IPS DF 19.7 (cell line): ENCODE measurements around the gene SLC17A4.

Source experiments
- DNase-seq: peaks from one replicate; pipeline ENCODE4 v3.0.0-alpha.2; 2013; ENCODE audit warnings: low read depth, low spot score

Gene SLC17A4

DNA sequence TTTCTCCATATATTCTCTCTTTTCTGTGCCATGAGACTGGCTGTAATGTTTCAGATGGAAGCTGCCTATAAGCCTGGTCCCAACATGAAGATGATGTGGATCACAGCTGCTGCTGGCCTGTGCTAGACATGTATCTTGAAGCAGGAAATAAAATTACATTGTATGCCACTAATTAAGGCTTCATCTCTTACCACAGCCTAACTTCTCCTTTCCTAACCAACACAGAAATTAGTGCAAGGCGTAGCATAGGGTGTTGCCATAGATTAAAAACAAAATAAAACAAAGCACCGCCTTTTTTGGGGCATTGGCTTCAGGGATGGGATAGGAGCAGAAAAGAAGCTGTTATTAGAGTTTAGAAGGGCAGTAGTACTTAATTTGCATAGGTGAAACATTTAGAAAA lies 4.7 kb upstream of the SLC17A4 start:
- no peak for DNase-seq

DNA sequence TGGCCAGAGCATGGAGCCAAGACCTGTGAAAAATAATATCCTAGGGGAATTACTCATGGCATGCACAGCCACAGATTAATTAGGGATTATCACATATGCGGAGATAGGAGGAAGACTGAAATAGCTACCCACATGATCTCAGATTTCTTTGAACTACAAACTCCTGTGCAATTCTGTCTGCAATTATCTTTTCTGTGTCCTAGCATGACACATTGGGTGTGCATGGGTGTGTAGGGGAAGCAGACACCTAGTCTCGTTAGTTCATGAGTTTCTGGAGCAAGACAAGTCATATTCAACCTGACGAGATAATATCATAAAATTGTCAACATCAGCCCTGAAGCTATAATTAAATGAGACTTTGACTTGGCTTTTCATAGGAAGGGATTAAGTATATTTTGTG lies 3.6 kb upstream of the SLC17A4 start:
- no peak for DNase-seq

DNA sequence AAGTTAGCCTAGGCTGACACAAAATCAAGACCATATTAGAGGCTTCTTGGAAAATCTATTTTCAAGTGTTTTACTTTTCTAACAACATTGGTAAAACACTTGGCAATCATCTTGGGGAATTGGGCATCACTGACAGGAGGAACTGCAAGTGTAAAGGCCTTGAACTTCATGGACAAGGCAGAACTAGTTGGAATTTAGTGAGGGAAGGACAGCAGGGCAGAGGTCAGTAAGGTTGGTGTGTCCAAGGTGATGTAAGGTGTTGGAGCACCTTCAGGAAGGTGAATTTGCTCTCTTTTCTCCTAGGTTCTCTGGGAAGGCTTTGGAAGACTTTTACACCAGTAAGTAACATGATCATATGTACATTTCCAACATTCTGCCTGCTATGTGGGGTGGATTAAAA lies 1.5 kb upstream of the SLC17A4 start:
- no peak for DNase-seq

DNA sequence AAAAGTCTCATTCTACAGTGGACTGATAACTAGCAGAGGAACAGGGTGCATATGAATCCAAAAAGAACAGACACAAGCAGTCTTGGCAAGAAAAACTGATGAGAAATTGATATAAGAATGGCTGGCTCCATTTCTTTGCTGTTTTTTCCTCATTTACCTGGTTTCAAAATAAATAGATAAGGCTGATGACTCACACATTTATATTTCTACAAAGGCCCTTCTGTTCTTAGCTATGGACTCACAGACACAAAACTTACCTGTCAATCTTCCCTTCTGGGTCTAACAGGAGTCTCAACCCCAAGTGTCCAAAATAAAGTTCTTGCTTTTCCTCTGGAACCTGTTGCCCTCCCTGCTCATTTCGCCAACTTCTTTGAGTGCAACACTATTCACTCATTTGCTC lies 941 bp downstream of the SLC17A4 start:
- no peak for DNase-seq

DNA sequence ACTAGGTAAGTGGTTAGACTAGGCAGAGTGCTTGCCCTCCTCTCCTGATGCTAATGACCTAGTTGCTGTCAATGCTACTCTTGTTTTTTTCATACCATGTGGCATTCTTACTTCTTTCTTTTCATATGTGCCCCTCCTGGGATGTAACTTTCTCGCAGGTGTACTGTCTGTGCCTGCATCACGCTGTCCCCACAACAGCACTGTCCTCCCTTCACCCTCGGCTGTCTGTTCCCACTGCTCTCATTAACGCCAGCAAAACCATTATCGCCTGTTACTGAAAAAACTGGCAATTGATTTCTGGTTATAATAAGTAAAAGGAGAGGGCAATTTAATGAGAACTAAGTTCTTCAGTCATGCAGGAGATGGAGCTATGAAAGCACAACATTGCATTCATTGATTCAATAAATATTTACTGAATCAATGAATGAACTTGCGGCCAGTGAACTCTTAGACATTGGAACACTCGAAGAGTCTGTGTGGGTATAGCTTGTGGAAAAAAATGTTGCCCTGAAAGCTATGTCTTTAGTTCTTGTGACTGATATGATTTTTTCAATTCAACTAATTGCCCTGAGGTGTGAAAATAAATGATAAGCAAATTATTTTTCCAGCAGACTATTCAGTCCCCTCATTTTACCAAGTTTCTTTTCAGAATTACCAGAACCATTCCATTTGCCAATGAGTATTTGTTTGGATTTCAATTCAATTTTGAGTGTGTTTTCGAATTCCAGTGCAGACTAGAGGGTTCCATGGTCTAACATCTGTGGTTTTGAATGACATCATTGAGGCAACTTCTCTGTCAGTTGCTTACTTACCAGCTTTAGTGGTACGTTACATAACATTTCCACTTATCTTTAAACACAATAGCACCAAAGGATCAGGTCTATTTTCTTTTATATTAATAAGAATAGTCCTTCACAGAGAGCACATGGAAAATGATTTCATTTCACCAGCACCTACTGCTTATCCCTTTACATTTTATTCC lies 2.1 kb downstream of the SLC17A4 start:
- no peak for DNase-seq

DNA sequence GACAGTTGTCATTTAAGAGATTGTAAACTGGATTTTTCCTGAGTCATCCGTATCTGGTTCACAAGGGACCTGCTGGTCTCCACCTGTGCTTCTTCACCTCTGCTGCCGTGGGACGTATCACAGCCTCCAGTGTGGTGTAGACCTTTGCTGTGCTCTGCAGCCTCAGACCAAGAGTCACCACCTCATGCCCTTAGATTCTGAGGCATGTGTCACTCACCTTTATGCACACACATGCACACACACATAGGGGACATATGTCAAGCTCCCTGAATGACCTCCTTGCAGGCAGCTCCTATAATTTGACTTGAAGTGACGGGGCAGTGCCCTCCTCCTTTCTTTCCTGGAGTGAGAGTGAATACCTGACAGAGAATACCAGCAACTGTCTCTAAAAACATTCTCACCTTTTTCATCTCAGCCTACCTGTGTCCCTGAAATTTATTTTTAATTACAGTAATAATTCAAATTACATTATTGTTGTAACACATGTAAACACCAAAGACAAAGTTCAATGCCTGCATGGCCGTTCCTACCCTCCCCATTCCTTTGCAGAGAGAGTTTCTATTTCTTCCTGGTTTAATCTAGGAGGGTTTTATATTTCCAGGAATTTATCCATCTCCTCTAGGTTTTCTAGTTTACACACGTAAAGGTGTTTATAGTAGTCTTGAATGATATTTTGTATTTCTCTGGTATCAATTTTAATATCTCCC lies 3.5 kb downstream of the SLC17A4 start:
- DNase-seq = no peak

DNA sequence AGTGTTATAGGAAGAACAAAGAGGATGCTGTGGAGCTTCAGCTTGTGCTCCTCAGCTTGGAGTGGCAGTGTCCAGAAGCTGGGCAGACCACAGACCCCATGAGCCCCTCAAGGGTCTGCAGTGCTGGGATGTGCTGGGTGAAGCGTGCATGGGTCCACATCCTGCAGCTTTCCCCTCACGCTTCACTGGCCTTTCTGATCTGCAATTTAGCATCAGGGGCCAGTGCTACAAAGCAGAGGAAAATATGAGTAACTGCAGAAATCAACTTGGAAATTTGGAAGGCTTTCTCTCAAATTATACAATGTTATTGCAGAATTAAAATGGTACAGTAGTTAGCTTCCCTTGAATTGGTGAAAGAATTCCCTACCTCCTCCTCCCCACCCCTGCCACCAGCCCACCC lies 10.1 kb downstream of the SLC17A4 start:
- DNase-seq = no peak

DNA sequence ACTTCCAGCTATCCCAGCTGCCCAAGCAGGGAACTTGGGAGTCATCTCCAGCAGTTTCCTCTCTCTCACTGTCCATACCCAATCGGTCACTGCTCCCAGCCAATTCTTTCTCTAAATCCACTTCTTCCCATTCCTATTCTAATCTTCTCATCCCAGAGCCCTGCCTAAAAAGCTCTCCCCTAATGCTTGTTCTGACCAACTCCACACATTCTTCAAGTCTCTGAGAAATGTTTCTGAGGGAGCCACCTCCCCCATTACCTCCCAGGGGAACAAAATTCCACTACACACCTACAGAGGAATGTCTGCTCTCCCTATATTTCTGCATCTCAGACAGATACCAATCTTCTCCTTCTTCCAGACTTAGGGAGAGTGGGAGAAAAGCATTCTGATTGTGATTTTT lies 14.0 kb downstream of the SLC17A4 start:
- DNase-seq = no peak

DNA sequence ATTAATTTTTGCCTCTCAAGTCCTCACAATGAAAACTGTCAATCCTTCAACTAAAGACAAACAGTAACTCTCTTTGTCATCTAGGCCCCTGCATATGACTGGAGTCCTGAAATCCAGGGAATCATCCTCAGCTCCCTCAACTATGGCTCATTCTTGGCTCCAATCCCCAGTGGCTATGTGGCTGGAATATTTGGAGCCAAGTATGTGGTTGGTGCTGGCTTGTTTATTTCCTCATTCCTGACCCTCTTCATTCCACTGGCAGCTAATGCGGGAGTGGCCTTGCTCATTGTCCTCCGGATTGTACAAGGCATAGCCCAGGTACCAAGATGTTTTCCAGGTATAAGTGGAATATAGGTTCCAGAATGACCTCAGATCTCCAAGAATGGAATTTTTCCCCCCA lies 15.4 kb downstream of the SLC17A4 start:
- no peak for DNase-seq

DNA sequence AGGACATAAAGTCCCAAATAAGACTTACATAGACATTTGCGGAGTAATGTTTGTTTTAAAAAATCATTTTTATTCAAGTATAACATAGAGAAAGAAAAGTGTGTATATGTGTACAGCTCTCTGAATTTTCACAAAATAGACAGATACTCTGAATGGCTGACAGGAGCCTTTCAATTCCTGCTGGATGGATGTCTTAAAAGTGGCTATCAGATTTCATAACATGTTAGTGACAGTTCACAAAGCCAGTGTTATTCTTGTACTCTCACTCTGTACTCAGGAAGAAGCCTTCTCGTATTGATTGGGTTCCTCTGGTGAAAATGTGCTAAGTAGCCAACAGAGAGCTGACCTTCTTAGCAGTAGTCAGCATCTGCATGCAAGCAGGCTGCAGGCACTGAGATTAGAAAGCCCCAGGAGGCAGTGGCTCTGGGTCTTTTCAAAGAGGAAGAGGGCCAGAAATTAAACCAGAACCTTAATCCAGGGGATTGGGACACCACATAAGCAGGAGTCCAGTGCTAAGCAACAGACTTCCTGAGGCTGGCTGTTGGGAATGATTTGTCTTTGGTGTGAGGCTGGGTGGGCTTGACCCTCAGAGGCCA lies 19.7 kb downstream of the SLC17A4 start:
- DNase-seq = no peak

DNA sequence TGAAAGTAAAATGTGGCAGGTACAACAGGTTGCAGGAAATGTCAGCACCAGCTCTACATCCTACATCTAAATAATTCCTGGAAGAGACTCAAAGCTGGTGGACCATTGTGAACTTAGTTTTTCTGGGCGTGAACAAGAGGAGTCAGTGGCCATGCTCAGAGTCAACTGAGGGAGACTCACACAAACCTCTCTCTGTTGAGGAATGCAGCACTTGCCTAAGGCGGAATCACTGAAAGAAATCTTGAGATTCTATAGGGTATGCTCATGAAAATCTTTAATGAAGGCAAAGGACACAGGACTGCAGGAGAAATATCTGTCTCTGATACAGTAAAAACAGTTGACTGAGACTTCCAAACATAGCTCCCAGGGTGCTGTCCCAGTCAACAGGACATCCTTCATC lies 22.5 kb downstream of the SLC17A4 start:
- DNase-seq = no peak

DNA sequence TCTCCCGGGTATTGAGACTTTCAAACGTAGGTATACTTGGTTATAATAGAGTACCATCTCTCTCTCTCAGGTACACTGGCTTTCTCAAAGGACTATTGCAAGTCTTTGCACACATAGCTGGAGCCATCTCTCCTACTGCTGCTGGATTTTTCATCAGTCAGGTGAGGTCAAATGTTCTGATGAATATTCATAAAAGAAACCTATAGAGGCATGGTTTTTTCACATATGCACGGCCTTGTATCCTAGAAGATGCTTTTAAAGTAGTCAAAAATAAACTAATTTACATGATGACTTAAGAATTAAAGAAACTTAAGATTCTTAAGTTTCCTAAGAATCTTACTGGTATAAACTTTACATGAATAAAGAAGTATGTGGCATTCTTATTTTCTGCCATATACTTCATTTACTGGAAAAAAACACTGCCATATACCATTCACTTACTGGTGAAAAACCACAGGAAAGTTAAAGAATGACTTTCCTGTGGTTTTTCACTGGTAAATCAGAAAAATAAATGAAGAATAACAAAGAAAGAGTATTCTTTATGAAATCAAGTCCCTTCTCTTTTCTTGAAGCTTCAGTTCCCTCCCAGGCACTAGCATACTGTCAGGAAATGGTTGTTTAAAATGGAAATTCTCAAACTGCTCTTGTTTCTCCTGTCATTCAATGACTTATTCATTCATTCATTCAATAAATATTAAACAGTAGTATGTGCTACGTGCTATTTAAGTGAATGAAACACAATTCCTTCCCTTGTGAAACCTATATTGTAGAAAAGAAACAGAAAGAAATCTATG lies 23.5 kb downstream of the SLC17A4 start:
- DNase-seq = no peak

DNA sequence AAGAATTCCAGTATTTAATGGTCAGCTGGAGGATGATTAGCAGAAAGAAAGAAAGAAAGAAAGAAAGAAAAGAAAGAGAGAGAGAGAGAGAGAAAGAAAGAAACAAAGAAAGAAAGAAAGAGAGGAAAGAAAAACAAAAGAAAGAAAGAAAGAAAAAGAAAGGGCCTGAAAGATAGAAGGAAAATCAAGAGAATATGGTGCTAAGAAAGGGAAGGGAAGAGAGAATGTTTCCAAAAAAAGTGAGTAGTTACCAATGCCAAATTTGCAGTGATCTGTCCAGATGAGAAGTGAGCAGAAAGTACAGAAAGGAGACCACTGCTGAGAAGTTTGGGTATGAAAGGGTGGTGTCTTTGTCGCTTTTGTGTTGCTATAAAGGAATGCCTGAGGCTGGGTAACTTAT lies 26.6 kb downstream of the SLC17A4 start:
- no peak for DNase-seq

DNA sequence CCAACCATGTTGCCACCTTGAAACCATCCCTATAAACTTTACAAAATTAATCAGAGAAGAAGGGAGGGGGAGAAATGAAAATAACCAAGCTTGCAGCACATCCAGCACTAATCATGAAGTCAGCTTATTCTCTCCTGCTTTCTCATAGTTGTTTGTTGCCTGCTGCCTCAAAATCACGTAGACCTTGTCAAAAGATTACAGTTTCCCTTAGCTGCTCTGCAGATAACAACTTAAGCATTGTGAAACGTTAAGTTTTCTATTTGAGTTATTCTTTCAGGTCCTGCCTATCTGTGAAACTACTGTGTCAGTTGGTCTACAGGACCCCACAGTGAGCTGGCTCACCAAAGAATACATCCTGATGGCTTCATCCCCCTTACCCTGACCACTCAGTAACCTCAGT lies 32.9 kb downstream of the SLC17A4 start:
- no peak for DNase-seq

DNA sequence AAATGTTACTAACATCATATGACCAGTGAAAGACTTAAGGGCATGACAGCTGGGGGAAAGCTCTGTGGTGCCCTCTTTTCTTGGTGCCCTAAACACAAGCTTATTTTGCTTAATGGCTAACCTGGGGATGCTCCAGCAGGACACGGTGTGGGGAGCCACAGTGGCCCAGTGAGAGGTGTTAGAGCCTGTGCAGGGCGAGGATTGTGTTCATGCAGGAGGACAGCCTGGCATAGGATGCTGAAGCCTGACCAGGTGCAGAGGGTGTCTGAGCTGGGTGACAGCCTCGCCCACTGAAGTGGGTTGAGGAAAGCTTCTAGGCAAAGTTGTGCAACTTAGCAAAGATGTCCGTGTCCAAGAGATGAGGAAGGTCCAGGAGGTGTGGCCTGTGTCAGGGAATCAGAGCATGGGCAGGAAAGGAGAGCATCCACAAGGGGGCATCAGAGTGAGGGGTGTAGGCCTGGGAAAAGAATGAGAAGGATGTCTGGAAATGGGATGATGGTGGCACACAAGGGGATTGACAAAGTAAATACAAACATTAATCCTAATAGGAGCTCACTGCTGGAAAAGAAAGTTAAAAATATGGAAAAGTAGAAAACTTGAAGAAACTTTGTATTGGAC lies 33.9 kb downstream of the SLC17A4 start:
- DNase-seq = no peak

DNA sequence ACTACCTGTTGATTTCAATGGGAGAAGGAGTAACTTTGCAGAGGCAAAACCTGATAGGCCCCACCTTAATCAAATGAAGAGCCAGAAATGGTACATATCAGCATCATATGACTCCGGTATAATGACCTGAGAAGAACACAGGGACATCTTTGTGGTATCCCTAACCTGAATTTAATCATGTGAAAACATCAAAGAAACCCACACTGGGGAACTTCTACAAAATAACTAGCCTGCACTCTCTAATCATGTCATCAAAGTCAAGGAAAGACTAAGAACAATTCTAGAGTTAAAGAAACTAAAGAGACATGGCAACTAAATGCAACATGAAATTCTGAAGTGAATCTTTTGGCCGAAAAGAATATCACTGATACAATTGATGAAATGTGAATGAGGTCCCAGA lies 34.9 kb downstream of the SLC17A4 start:
- DNase-seq = no peak

DNA sequence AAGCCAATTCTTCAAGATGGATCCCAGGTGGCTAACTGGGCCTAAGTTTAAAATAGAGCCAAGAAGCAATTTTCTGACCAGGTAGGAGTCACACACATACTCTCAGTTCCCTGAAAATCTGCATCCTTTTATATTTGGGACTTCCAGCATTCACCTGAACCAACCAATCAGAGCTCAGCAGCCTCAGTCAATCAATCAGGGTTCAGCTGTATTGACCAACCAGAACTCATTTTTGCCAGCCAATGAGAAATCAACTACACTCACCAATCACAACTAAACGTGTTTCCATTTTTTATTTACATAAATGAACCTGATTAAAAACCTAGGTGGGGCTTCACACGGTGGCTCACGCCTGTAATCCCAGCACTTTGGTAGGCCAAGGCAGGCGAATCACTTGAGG lies 37.5 kb downstream of the SLC17A4 start:
- DNase-seq = no peak

DNA sequence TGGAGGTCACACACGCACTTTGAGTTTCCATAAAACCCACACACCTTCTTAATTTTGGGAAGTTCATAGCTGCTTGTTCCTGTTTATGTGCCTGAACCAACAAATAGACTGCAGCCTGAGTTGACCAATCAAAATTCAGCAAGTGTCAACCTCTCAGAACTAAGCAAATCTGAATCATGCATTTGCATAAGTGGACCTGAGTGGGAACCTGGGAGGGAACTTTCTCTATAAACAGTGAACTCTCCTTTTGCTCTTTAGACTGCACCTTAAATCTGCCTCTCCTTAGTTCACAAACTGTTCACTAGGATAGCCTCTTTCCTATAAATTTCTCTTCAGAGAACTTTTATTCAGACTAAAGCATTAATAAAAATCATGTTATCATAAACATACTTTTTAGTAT lies 39.4 kb downstream of the SLC17A4 start:
- DNase-seq = no peak

DNA sequence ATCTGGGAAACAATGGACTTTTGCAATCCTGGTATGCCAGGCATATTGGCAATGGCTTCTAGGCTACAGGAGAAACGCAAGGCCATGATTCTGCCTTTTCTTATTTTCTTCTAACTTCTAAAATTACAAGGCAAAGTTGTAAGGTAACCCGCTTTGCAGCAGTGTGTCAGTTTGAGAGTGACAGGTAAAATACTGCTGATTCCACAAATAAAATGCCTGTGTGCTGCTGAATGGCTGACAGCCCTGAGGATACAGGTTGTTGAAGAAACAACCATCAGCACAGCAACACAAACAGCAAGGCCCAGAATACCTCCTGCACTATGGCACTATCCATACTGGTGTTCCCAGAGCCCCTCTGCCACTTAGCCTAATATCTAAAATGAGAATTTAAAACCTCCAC lies 40.2 kb downstream of the SLC17A4 start:
- DNase-seq = no peak

DNA sequence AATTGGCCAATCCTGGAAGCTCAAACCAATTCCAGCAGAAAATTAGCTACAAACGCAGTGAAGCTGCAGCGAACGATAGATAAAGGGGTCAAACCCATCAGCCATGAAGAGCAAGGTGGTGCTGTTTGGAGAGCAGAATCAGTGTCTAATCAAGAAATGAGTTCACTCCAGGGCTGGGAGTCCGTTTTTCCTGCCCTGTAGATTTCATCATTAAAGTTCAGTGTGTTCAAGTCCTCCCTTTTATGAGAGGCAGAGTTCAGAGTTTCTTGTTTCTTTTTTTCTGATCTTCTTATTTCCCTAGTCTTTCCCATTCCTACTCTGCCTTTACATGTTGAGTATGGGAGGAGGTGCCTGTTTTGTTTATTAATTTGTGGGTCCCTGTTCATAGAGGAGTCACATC lies 46.9 kb downstream of the SLC17A4 start:
- no peak for DNase-seq

DNA sequence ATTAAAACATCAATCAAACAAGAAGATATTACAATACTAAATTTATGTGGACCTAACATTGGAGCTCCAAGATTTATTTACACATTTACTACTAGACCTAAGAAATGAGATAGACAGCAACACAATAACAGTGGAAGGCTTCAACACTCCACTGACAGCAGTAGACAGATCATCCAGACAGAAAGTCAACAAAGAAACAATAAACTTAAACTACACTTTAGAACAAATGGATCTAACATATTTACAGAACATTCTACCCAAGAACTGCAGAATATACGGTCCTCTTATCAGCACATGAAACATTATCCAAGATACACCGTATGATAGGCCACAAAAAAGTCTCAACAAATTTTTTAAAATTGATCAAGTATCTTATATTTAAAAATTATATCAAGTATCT lies 50.3 kb downstream of the SLC17A4 start:
- DNase-seq = no peak
